ENCODE results near the gene FLNC.

GRCh38 chr7:128892521-128893250 is 62.5 kb downstream of the FLNC start:
- TF ChIP-seq, protein P1, sequence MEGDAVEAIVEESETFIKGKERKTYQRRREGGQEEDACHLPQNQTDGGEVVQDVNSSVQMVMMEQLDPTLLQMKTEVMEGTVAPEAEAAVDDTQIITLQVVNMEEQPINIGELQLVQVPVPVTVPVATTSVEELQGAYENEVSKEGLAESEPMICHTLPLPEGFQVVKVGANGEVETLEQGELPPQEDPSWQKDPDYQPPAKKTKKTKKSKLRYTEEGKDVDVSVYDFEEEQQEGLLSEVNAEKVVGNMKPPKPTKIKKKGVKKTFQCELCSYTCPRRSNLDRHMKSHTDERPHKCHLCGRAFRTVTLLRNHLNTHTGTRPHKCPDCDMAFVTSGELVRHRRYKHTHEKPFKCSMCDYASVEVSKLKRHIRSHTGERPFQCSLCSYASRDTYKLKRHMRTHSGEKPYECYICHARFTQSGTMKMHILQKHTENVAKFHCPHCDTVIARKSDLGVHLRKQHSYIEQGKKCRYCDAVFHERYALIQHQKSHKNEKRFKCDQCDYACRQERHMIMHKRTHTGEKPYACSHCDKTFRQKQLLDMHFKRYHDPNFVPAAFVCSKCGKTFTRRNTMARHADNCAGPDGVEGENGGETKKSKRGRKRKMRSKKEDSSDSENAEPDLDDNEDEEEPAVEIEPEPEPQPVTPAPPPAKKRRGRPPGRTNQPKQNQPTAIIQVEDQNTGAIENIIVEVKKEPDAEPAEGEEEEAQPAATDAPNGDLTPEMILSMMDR (IDR thresholded peaks at IDR 0.05 in 8 of 11, conservative IDR thresholded peaks at IDR 0.05 in 3 of 11): no peak
- TF ChIP-seq POLR2AphosphoS5 (IDR thresholded peaks at IDR 0.05): no peak
